ENCODE measurements around the gene ZC3H7A. TPM values are rescaled to one million over a fixed set of nuclear protein-coding genes. Genes with fewer than 3 reads are reported as not detected.

The ZC3H7A gene
- total RNA-seq, 1 experiment from 2014 or later, result 42.0 TPM

DNA sequence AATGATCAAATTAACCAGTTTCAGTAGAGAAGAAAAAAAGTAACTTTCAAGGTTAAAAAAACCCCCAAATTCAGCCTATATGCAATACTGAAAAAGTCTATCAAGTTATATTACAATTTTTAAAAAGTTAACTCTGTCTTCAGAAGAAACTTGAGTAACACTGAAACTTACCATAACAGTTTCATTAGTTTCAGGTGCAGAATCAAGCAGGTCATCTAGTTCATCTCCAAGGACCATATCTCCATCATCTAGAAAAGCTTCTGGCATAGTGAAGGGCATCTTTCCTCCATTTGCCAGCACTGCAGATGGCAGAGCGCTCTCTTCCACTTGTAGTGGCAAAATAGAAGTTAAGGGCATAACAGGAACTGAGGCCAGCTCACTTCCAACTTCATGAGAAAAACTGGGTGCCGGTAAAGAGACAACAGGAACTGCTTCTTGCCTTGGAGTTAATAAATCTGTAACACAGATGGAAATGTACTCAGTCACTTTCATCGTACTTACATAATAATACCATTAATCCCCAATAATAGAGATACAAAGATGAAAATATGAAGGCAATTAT is 22.9 kb downstream of the ZC3H7A start:
- H3K4me1 ChIP-seq, result no peaks in the 10 kb centered on the region
- Mint-ChIP-seq H3K27me3 (ENCODE audit: insufficient read depth, unreplicated experiment) (no peaks in the 10 kb centered on the region), H3K9me3 (ENCODE audit: unreplicated experiment) (no peaks in the 10 kb centered on the region), H3K4me3 (ENCODE audit: unreplicated experiment) (no peak overlapping the region), H3K36me3 (ENCODE audit: insufficient read depth, unreplicated experiment) (peaks cover 37% of the 10 kb centered on the region), H3K27ac (ENCODE audit: unreplicated experiment) (no peak overlapping the region), H3K4me1 (ENCODE audit: low read depth, unreplicated experiment) (no peaks in the 10 kb centered on the region)
- no peaks in the 10 kb centered on the region for H3K9me3 ChIP-seq
- DNase-seq, result no peak
- CTCF ChIA-PET, result no interaction called here
- TF ChIP-seq, protein P1, sequence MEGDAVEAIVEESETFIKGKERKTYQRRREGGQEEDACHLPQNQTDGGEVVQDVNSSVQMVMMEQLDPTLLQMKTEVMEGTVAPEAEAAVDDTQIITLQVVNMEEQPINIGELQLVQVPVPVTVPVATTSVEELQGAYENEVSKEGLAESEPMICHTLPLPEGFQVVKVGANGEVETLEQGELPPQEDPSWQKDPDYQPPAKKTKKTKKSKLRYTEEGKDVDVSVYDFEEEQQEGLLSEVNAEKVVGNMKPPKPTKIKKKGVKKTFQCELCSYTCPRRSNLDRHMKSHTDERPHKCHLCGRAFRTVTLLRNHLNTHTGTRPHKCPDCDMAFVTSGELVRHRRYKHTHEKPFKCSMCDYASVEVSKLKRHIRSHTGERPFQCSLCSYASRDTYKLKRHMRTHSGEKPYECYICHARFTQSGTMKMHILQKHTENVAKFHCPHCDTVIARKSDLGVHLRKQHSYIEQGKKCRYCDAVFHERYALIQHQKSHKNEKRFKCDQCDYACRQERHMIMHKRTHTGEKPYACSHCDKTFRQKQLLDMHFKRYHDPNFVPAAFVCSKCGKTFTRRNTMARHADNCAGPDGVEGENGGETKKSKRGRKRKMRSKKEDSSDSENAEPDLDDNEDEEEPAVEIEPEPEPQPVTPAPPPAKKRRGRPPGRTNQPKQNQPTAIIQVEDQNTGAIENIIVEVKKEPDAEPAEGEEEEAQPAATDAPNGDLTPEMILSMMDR (IDR thresholded peaks at IDR 0.05; ENCODE audit: insufficient read depth in 1 of 2, low read depth in 1 of 2, low read length in 1 of 2, severe bottlenecking in 1 of 2, unreplicated experiment in 1 of 2), result no peak
- peaks cover 2% of the 10 kb centered on the region for H3K36me3 ChIP-seq (ENCODE audit: control insufficient read depth, insufficient read depth, low read length)
- POLR2A ChIA-PET, result no interaction called here
- no peak overlapping the region for H3K4me3 ChIP-seq (ENCODE audit: low read depth, low read length)
- no peaks in the 10 kb centered on the region for H3K27me3 ChIP-seq (replicated peaks; ENCODE audit: control insufficient read depth, insufficient read depth, low read length)
- intact Hi-C loops (cut with micrococcal nuclease; ENCODE audit: unreplicated experiment), result no loop called here
- no TSS peak for BruUV-seq (replicated peaks)

DNA sequence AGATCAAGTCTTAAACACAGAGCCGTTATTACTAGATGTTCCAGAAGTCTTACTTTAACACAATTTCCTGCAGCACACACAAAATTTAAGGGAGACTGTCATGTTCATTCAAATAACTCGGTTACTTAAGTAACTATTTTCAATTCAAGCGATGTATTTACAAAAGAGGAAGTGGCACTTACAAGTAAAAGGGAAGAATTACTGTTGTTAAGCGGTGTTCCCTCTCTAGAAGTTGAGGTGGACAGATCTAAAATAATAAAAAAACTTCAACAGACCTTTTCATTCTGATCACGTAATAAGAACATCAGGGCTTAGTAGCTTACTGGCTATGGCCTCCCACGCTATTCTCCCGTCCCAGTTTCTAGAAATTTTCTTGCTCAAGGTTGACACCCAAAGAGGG is 28.2 kb downstream of the ZC3H7A start:
- H3K36me3 Mint-ChIP-seq (ENCODE audit: insufficient read depth, unreplicated experiment), result peaks cover 52% of the 10 kb centered on the region
- BruUV-seq (replicated peaks), result no TSS peak

DNA sequence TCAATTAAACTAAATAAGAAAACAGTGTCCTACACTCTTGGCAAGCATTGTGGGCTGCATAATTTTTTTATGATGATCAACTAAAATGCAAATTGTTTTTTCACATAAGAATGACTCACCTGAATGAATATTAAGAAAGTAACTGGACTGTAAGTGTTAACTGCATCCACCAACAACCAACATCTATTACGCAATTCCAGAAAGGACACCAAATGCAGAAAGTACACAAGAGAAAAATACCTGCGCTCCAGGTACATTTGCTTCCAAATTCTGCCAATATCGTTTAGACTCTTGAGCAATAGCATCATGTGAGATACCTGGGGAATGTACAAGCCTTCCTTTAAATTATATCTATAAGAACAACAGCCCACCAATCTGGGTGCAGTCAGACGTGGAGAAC is 34.6 kb downstream of the ZC3H7A start:
- CTCF ChIA-PET, result no interaction called here
- DNase-seq, result no peak
- no peak overlapping the region for H3K4me3 Mint-ChIP-seq (ENCODE audit: unreplicated experiment)
- no peak overlapping the region for H3K27ac Mint-ChIP-seq (ENCODE audit: unreplicated experiment)
- Histone ChIP-seq H3K27me3 (replicated peaks; ENCODE audit: control insufficient read depth, insufficient read depth, low read length) (no peaks in the 10 kb centered on the region), H3K9me3 (no peaks in the 10 kb centered on the region), H3K36me3 (ENCODE audit: control insufficient read depth, insufficient read depth, low read length) (peaks cover 2% of the 10 kb centered on the region; the same call in 1 of the 2 replicates), H3K4me3 (ENCODE audit: low read depth, low read length) (no peak overlapping the region), H3K4me1 (peaks cover 8% of the 10 kb centered on the region)
- TF ChIP-seq, protein P1 (IDR thresholded peaks at IDR 0.05; ENCODE audit: insufficient read depth in 1 of 2, low read depth in 1 of 2, low read length in 1 of 2, severe bottlenecking in 1 of 2, unreplicated experiment in 1 of 2), result no peak
- H3K27me3 Mint-ChIP-seq (ENCODE audit: insufficient read depth, unreplicated experiment), result no peaks in the 10 kb centered on the region
- H3K4me1 Mint-ChIP-seq (ENCODE audit: low read depth, unreplicated experiment), result no peaks in the 10 kb centered on the region
- no TSS peak for BruUV-seq (replicated peaks)
- intact Hi-C loops (cut with micrococcal nuclease; ENCODE audit: unreplicated experiment), result no loop called here
- H3K9me3 Mint-ChIP-seq (ENCODE audit: unreplicated experiment), result no peaks in the 10 kb centered on the region
- H3K36me3 Mint-ChIP-seq (ENCODE audit: insufficient read depth, unreplicated experiment), result peaks cover 72% of the 10 kb centered on the region
- POLR2A ChIA-PET, result no interaction called here

More for the DNA sequence above, 28.2 kb downstream of the ZC3H7A start:
- Mint-ChIP-seq H3K4me1 (ENCODE audit: low read depth, unreplicated experiment) (no peaks in the 10 kb centered on the region), H3K9me3 (ENCODE audit: unreplicated experiment) (no peaks in the 10 kb centered on the region), H3K4me3 (ENCODE audit: unreplicated experiment) (no peak overlapping the region), H3K27me3 (ENCODE audit: insufficient read depth, unreplicated experiment) (no peaks in the 10 kb centered on the region), H3K27ac (ENCODE audit: unreplicated experiment) (no peak overlapping the region)
- Histone ChIP-seq H3K36me3 (ENCODE audit: control insufficient read depth, insufficient read depth, low read length) (peaks cover 1% of the 10 kb centered on the region), H3K4me3 (ENCODE audit: low read depth, low read length) (no peak overlapping the region), H3K27me3 (replicated peaks; ENCODE audit: control insufficient read depth, insufficient read depth, low read length) (no peaks in the 10 kb centered on the region), H3K4me1 (no peaks in the 10 kb centered on the region), H3K9me3 (no peaks in the 10 kb centered on the region)
- ChIA-PET POLR2A (no interaction called here), CTCF (no interaction called here)
- no peak for DNase-seq
- TF ChIP-seq, protein P1 (IDR thresholded peaks at IDR 0.05; ENCODE audit: insufficient read depth in 1 of 2, low read depth in 1 of 2, low read length in 1 of 2, severe bottlenecking in 1 of 2, unreplicated experiment in 1 of 2), result no peak
- intact Hi-C loops (cut with micrococcal nuclease; ENCODE audit: unreplicated experiment), result no loop called here

All from Caco-2 (cell line).